ENCODE measurements around the gene CAVIN3. TPM values are rescaled to one million over a fixed set of nuclear protein-coding genes. Genes with fewer than 3 reads are reported as not detected.

The CAVIN3 gene
- total RNA-seq, 1 experiment from 2014 or later = 376 TPM

- DNase-seq (ENCODE audit: low read depth) = no peak
Measured at GRCh38 chr11:6270584-6271246, 49.6 kb downstream of the CAVIN3 start.

GRCh38 chr11:6269994-6270393 is 50.3 kb downstream of the CAVIN3 start:
- no peak for DNase-seq (ENCODE audit: low read depth)

Other genes with a start within 250 kb of the CAVIN3 start
- not detected in 2 replicates for gene OR56B4, start 212.8 kb downstream of the CAVIN3 start, total RNA-seq (2014; rRNA removed)
- gene OR52B2, start 150.2 kb downstream of the CAVIN3 start, total RNA-seq (2014; rRNA removed) = not detected in 2 replicates
- not detected in 2 replicates for gene OR52W1, start 121.3 kb downstream of the CAVIN3 start, total RNA-seq (2014; rRNA removed)
- gene C11orf42, start 114.9 kb downstream of the CAVIN3 start, total RNA-seq (2014; rRNA removed) = not detected in 2 replicates
- gene FHIP1B, start 85.9 kb downstream of the CAVIN3 start, total RNA-seq (2014; rRNA removed) = 15.7 and 18.1 TPM in 2 replicates
- not detected in 2 replicates for gene CNGA4, start 81.4 kb downstream of the CAVIN3 start, total RNA-seq (2014; rRNA removed)
- gene CCKBR, start 60.7 kb downstream of the CAVIN3 start, total RNA-seq (2014; rRNA removed) = not detected in 2 replicates
- gene SMPD1, start 70.0 kb upstream of the CAVIN3 start, total RNA-seq (2014; rRNA removed) = 71.8 and 75.2 TPM in 2 replicates
- gene APBB1, start 98.6 kb upstream of the CAVIN3 start, total RNA-seq (2014; rRNA removed) = 18.3 and 19.0 TPM in 2 replicates
- gene HPX, start 120.5 kb upstream of the CAVIN3 start, total RNA-seq (2014; rRNA removed) = 0.13 TPM in 1 of 2 replicates, not detected in the other
- 23.7 and 29.4 TPM in 2 replicates for gene TRIM3, start 153.4 kb upstream of the CAVIN3 start, total RNA-seq (2014; rRNA removed)
- 66.0 and 66.3 TPM in 2 replicates for gene ARFIP2, start 160.8 kb upstream of the CAVIN3 start, total RNA-seq (2014; rRNA removed)
- 25.4 and 28.8 TPM in 2 replicates for gene TIMM10B, start 161.0 kb upstream of the CAVIN3 start, total RNA-seq (2014; rRNA removed)
- gene DNHD1, start 176.8 kb upstream of the CAVIN3 start, total RNA-seq (2014; rRNA removed) = 1.7 and 2.2 TPM in 2 replicates